LHCN-M2 (cell line): ENCODE results near the gene CHCHD6. TPM values are rescaled to one million over a fixed set of nuclear protein-coding genes. Genes with fewer than 3 reads are reported as not detected.

Experiments used
- DNase-seq: peaks from one replicate; pipeline ENCODE4 v3.0.0-alpha.2; 2012; ENCODE audit warnings: low read depth
- total RNA-seq: library from RNA; depleted of rRNA; stranded (reverse); fragments of >200 nt; gene quantifications from 2 replicates; pipeline ENCODE4 v1.2.3, GENCODE V29; 2014

The CHCHD6 gene
- total RNA-seq, 1 experiment from 2014 or later: 23.5 TPM

- no peak for DNase-seq
These were observed 614 bp downstream of the CHCHD6 start for GRCh38 chr3:126704494-126705214.

GRCh38 chr3:126706631-126707030, 2.6 kb downstream of the CHCHD6 start:
- DNase-seq: no peak

- peak; percentile 28 for DNase-seq
These were observed 7.2 kb downstream of the CHCHD6 start for GRCh38 chr3:126711121-126711760.

- DNase-seq: no peak
These were observed 9.2 kb downstream of the CHCHD6 start for GRCh38 chr3:126713199-126713598.

- no peak for DNase-seq
These were observed 10.3 kb downstream of the CHCHD6 start for GRCh38 chr3:126714276-126714900.

GRCh38 chr3:126714921-126715320, 10.9 kb downstream of the CHCHD6 start:
- DNase-seq: no peak

GRCh38 chr3:126715432-126715831, 11.4 kb downstream of the CHCHD6 start:
- DNase-seq: no peak

GRCh38 chr3:126716057-126716456, 12.0 kb downstream of the CHCHD6 start:
- no peak for DNase-seq

GRCh38 chr3:126718561-126719445, 14.8 kb downstream of the CHCHD6 start:
- DNase-seq: no peak

- DNase-seq: no peak
These were observed 16.6 kb downstream of the CHCHD6 start for GRCh38 chr3:126720596-126720995.

- DNase-seq: no peak
These were observed 17.2 kb downstream of the CHCHD6 start for GRCh38 chr3:126721246-126721645.

GRCh38 chr3:126723237-126723636, 19.2 kb downstream of the CHCHD6 start:
- no peak for DNase-seq

GRCh38 chr3:126723801-126724200, 19.8 kb downstream of the CHCHD6 start:
- no peak for DNase-seq

- no peak for DNase-seq
These were observed 24.6 kb downstream of the CHCHD6 start for GRCh38 chr3:126728680-126729079.

- DNase-seq: no peak
These were observed 26.3 kb downstream of the CHCHD6 start for GRCh38 chr3:126730376-126730775.

GRCh38 chr3:126731044-126731443, 27.0 kb downstream of the CHCHD6 start:
- no peak for DNase-seq

- no peak for DNase-seq
These were observed 28.4 kb downstream of the CHCHD6 start for GRCh38 chr3:126732281-126733060.

- no peak for DNase-seq
These were observed 29.0 kb downstream of the CHCHD6 start for GRCh38 chr3:126733061-126733430.

GRCh38 chr3:126734106-126734723, 30.2 kb downstream of the CHCHD6 start:
- no peak for DNase-seq

- DNase-seq: no peak
These were observed 33.5 kb downstream of the CHCHD6 start for GRCh38 chr3:126737527-126737926.

- DNase-seq: no peak
These were observed 38.0 kb downstream of the CHCHD6 start for GRCh38 chr3:126742057-126742456.
